ENCODE data around the gene NOL4L. TPM values are rescaled to one million over a fixed set of nuclear protein-coding genes. Genes with fewer than 3 reads are reported as not detected.

NOL4L gene
- total RNA-seq, 1 donor from 2014 or later: 30.5 TPM

DNA sequence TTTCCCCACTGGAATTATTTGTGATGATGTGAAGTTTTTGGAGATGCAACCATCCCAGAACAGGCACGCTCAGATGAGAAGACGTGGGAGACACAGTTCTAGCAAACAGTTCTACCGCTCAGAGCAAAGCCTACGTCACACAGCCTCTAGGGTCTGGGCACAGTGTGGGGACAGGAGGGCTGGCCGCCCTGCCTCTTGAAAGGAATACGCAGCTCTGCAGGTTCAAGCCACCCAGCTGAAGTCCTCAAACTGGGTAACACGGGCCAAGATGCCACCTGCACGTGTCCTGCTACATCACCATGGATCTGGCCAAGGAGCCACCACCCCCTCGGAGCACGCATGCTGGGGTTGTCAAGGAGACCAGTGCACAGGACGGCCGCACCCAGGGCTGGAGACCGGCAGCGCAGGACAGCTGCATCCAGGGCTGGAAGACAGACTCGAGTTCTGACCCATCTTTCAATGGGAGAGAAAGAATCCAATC lies 75.0 kb downstream of the NOL4L start:
- H3K4me3 Mint-ChIP-seq (ENCODE audit: unreplicated experiment): no peak overlapping the region

GRCh38 chr20:32509639-32510066 lies 75.5 kb downstream of the NOL4L start:
- no peak overlapping the region for H3K4me3 Mint-ChIP-seq (ENCODE audit: unreplicated experiment)
- DNase-seq (ENCODE audit: extremely low spot score, unreplicated experiment): no peak

More for the DNA sequence above, 75.0 kb downstream of the NOL4L start:
- TF ChIP-seq, protein P1, sequence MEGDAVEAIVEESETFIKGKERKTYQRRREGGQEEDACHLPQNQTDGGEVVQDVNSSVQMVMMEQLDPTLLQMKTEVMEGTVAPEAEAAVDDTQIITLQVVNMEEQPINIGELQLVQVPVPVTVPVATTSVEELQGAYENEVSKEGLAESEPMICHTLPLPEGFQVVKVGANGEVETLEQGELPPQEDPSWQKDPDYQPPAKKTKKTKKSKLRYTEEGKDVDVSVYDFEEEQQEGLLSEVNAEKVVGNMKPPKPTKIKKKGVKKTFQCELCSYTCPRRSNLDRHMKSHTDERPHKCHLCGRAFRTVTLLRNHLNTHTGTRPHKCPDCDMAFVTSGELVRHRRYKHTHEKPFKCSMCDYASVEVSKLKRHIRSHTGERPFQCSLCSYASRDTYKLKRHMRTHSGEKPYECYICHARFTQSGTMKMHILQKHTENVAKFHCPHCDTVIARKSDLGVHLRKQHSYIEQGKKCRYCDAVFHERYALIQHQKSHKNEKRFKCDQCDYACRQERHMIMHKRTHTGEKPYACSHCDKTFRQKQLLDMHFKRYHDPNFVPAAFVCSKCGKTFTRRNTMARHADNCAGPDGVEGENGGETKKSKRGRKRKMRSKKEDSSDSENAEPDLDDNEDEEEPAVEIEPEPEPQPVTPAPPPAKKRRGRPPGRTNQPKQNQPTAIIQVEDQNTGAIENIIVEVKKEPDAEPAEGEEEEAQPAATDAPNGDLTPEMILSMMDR (IDR thresholded peaks at IDR 0.05): no peak
- Mint-ChIP-seq H3K27ac (ENCODE audit: unreplicated experiment) (no peak overlapping the region), H3K4me1 (ENCODE audit: unreplicated experiment) (no peaks in the 10 kb centered on the region), H3K9me3 (ENCODE audit: unreplicated experiment) (no peaks in the 10 kb centered on the region), H3K36me3 (ENCODE audit: unreplicated experiment) (peaks cover 6% of the 10 kb centered on the region), H3K27me3 (ENCODE audit: unreplicated experiment) (no peaks in the 10 kb centered on the region)
- DNase-seq (ENCODE audit: extremely low spot score, unreplicated experiment): no peak

DNA sequence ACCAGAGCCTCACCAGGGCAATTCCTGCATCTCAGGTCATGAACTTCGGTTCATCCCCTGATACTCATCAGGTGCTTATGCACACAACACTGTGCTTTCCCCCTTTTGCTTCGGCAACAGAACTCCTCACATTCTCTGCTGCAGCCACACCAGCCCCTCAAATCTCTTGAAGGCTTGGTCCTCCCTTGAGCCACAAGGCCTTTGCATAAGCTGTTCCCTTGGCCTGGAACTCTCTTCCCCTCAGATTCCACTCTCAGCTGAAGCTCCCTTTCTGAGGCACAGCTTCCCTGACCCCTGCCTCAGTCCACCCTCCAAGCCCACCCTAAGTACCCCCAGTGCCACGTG lies 76.4 kb downstream of the NOL4L start:
- H3K4me1 Mint-ChIP-seq (ENCODE audit: unreplicated experiment): no peaks in the 10 kb centered on the region

More at GRCh38 chr20:32509639-32510066, 75.5 kb downstream of the NOL4L start:
- H3K27me3 Mint-ChIP-seq (ENCODE audit: unreplicated experiment): no peaks in the 10 kb centered on the region
- no peaks in the 10 kb centered on the region for H3K4me1 Mint-ChIP-seq (ENCODE audit: unreplicated experiment)
- TF ChIP-seq, protein P1 (IDR thresholded peaks at IDR 0.05): peak; percentile 9
- H3K27ac Mint-ChIP-seq (ENCODE audit: unreplicated experiment): no peak overlapping the region
- peaks cover 5% of the 10 kb centered on the region for H3K36me3 Mint-ChIP-seq (ENCODE audit: unreplicated experiment)
- no peaks in the 10 kb centered on the region for H3K9me3 Mint-ChIP-seq (ENCODE audit: unreplicated experiment)

DNA sequence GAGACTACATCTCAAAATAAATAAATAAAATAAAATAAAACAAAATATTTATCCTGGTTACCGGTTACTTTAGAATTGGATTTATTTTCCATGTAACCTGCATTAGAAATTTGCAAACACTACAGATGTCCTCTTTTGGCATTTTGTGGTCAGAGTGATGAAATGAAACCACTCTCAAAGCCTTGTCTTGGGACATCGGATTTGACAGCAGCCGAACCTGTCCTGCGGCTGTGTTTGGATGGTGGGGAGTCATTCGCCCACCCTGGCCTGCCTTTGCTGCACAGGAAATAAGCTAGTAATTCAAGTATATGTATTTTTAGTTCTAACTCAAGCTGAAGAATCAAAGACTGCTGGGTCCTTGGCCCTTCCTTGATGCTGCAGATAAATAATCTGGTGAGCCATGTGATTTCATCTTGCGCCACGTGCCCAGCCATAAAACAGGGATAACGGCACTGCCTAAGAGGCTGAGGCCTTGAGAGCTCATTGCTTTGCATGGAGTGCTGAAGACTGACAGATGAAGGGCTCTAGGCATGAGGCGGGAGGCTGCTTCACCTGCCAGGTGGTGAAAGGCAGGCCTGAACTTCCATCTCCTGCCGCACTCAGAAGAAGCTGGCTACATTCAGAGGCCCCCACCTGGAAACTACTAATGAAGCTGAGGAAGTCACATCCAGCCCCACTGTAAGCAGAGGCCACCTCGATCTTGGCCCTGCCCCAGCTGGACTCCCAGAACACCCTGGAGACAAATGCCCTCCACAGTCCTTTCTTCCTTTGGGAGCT lies 76.9 kb downstream of the NOL4L start:
- no peaks in the 10 kb centered on the region for H3K27me3 Mint-ChIP-seq (ENCODE audit: unreplicated experiment)
- no peak for DNase-seq (ENCODE audit: extremely low spot score, unreplicated experiment)
- peaks cover 8% of the 10 kb centered on the region for H3K36me3 Mint-ChIP-seq (ENCODE audit: unreplicated experiment)
- no peak overlapping the region for H3K4me3 Mint-ChIP-seq (ENCODE audit: unreplicated experiment)
- TF ChIP-seq, protein P1 (IDR thresholded peaks at IDR 0.05): no peak
- H3K9me3 Mint-ChIP-seq (ENCODE audit: unreplicated experiment): no peaks in the 10 kb centered on the region
- no peaks in the 10 kb centered on the region for H3K4me1 Mint-ChIP-seq (ENCODE audit: unreplicated experiment)
- H3K27ac Mint-ChIP-seq (ENCODE audit: unreplicated experiment): no peak overlapping the region

More for the DNA sequence above, 76.4 kb downstream of the NOL4L start:
- Mint-ChIP-seq H3K27me3 (ENCODE audit: unreplicated experiment) (no peaks in the 10 kb centered on the region), H3K9me3 (ENCODE audit: unreplicated experiment) (no peaks in the 10 kb centered on the region), H3K27ac (ENCODE audit: unreplicated experiment) (no peak overlapping the region), H3K36me3 (ENCODE audit: unreplicated experiment) (peaks cover 3% of the 10 kb centered on the region), H3K4me3 (ENCODE audit: unreplicated experiment) (no peak overlapping the region)
- TF ChIP-seq, protein P1 (IDR thresholded peaks at IDR 0.05): no peak
- DNase-seq (ENCODE audit: extremely low spot score, unreplicated experiment): no peak

DNA sequence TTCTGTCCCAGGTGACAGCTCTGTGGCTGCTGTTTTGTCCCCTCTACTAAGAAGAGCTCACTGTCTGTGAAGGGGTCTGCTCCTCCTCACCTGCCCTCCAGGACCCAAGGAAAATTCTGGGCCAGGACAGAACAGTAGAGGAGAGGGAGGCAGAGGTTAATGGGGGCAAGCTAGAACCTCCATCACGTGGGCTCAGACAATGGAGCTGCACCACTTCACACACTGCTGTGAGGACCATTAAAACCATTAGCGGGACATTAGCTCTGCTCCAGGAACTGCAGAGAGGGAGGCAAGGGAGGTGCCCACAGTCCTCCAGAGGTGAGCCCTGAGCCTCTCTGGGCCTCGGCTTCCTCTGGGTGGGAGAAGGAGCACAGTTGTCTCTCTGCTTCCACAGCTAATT lies 78.4 kb downstream of the NOL4L start:
- Mint-ChIP-seq H3K36me3 (ENCODE audit: unreplicated experiment) (peaks cover 9% of the 10 kb centered on the region), H3K4me1 (ENCODE audit: unreplicated experiment) (peaks cover 3% of the 10 kb centered on the region), H3K9me3 (ENCODE audit: unreplicated experiment) (no peaks in the 10 kb centered on the region), H3K4me3 (ENCODE audit: unreplicated experiment) (no peak overlapping the region), H3K27me3 (ENCODE audit: unreplicated experiment) (no peaks in the 10 kb centered on the region), H3K27ac (ENCODE audit: unreplicated experiment) (no peak overlapping the region)
- TF ChIP-seq, protein P1 (IDR thresholded peaks at IDR 0.05): no peak
- no peak for DNase-seq (ENCODE audit: extremely low spot score, unreplicated experiment)
